VCaP (cell line): ENCODE results near the gene GLIPR1L1.

Experiments used
- H3K27ac ChIP-seq: fragments of 450-650 bp; 2 replicates; pipeline ENCODE4 v1.5.1; 2017
- CTCF ChIP-seq: fragments of 450-650 bp; conservative IDR thresholded peaks from 2 replicates; pipeline ENCODE4 v1.5.1; 2017; ENCODE audit warnings: mild to moderate bottlenecking, moderate library complexity

Gene GLIPR1L1, protein sequence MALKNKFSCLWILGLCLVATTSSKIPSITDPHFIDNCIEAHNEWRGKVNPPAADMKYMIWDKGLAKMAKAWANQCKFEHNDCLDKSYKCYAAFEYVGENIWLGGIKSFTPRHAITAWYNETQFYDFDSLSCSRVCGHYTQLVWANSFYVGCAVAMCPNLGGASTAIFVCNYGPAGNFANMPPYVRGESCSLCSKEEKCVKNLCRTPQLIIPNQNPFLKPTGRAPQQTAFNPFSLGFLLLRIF

DNA sequence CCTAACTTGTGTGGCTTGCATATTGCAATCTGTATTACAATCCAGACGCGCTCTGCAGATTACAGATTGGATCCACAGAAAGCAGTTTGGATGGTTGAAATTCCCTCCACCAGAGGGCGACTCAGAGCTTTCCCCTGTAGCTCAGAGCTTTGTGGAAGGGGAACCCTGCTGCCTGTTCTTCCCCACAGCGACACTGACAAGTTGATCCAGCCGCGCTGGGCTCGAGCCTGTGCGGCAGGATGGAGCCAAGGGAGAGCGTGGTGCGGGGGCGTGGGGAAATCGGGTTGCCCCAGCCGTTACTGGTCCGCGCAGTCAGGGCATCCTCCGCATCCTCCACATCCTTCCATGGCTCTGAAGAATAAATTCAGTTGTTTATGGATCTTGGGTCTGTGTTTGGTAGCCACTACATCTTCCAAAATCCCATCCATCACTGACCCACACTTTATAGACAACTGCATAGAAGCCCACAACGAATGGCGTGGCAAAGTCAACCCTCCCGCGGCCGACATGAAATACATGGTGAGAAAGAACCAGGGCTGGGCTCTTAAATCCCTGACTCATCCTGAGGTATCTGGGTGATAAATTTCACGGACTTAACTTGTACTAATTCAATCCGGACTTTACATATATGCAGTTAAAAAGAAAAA, at the start of gene GLIPR1L1:
Gene GLIPR1L1 (plus strand): TSS at position 287 of the 647 bp plus-strand sequence. CDS start 59 bp downstream, at position 346.
- H3K27ac ChIP-seq, result no peak within 1 kb of the TSS
- TF ChIP-seq CTCF, result peak; percentile 81

DNA sequence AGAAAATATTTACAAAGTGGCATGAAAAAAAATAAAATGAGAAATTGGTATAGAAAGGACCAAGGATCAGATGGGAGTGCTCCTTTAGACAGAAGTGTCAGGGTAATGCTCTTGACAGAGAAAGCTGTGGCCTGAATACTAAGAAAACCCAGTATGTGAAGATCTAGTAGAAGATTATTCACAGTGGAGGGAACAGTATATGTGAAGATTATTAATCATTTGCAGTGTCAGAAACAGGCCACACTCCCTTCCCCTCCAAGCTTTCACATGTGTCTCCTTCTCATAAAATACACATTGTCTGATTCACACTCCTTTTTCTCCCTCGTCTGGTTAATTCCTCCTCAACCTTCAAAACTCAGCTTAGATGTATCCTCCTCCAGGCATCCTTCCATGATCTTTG, 45.6 kb upstream of the GLIPR1L1 start:
- no peak overlapping the region for H3K27ac ChIP-seq
- no peak for TF ChIP-seq CTCF

GRCh38 chr12:75289753-75290152, 44.7 kb upstream of the GLIPR1L1 start:
- TF ChIP-seq CTCF, result peak; percentile 73
- H3K27ac ChIP-seq, result no peak overlapping the region

- H3K27ac ChIP-seq, result no peak overlapping the region
- no peak for TF ChIP-seq CTCF
Observed at GRCh38 chr12:75291014-75291413, 43.5 kb upstream of the GLIPR1L1 start.

- no peak overlapping the region for H3K27ac ChIP-seq
- no peak for TF ChIP-seq CTCF
Observed at GRCh38 chr12:75294336-75294735, 40.1 kb upstream of the GLIPR1L1 start.

- no peak for TF ChIP-seq CTCF
- no peak overlapping the region for H3K27ac ChIP-seq
Observed at GRCh38 chr12:75294797-75295196, 39.7 kb upstream of the GLIPR1L1 start.

DNA sequence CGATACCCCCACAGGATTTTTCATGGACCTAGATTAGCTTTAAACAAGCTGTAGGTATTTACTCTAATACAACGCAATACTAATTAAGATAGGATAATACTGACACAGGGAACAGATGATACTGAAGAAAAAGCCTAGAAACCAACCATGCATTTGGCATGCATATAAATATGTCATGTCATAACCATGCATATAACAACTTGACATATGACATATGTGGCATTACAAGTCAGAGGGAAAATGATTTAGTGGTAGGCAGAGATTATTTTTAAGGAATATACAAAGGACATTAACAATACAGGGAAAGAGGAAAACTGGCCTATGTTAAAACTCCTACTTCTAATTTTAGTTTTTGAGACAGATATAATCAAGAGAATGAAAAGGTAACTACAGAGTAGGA, 32.2 kb upstream of the GLIPR1L1 start:
- H3K27ac ChIP-seq, result no peak overlapping the region
- TF ChIP-seq CTCF, result no peak
